K562 (cell line): Measurements from ENCODE around the gene TBC1D17. TPM values are rescaled to one million over a fixed set of nuclear protein-coding genes. Genes with fewer than 3 reads are reported as not detected.

Source experiments
- ADNP ChIP-seq: fragments of 200-800 bp; sonication (Bioruptor generic); IDR thresholded peaks from 2 replicates; pipeline ENCODE4 v1.6.1; 2016; ENCODE audit warnings: missing genetic modification characterization, missing compliant biosample characterization
- CEBPB ChIP-seq: fragments of 450-650 bp; IDR thresholded peaks from 2 replicates; pipeline ENCODE4 v1.6.1; 2016; ENCODE audit warnings: missing genetic modification characterization, missing compliant biosample characterization
- ELF1 ChIP-seq: fragments of 200-800 bp; sonication (Bioruptor generic); IDR thresholded peaks from 2 replicates; pipeline ENCODE4 v1.6.1; 2016; ENCODE audit warnings: missing genetic modification characterization, missing compliant biosample characterization
- GABPA ChIP-seq: fragments of 200-800 bp; sonication (Bioruptor generic); conservative IDR thresholded peaks from 2 replicates; pipeline ENCODE4 v1.6.1; 2016; ENCODE audit warnings: low read depth, missing genetic modification characterization, missing compliant biosample characterization
- GATAD2A ChIP-seq: fragments of 450-650 bp; IDR thresholded peaks from 2 replicates; pipeline ENCODE4 v1.6.1; 2017
- HDAC2 ChIP-seq: fragments of 450-650 bp; IDR thresholded peaks from 2 replicates; pipeline ENCODE4 v1.6.1; 2016; ENCODE audit warnings: mild to moderate bottlenecking
- HLTF ChIP-seq: fragments of 450-650 bp; IDR thresholded peaks from 2 replicates; pipeline ENCODE4 v1.6.1; 2016
- KAT2B ChIP-seq: IDR thresholded peaks from one replicate; pipeline ENCODE4 v1.6.1; 2012; ENCODE audit warnings: low read depth, mild to moderate bottlenecking, control low read depth, inconsistent platforms, low read length, moderate library complexity
- KLF10 ChIP-seq: fragments of 250-450 bp; sonication (Bioruptor Pico); IDR thresholded peaks from 2 replicates; pipeline ENCODE4 v1.6.1; 2021; ENCODE audit warnings: matching md5 sums
- NR2C2 ChIP-seq, 2 experiments: fragments of 200-800 bp in 1 of 2; sonication (Bioruptor generic) in 1 of 2; sonication (generic) in 1 of 2; formaldehyde crosslinking in 1 of 2; IDR thresholded peaks; 2 replicates each; pipeline versions ENCODE4 v1.6.1 to v1.8.0; 2016 to 2022; ENCODE audit warnings: mild to moderate bottlenecking in 1 of 2, missing compliant biosample characterization in 1 of 2, missing genetic modification characterization in 1 of 2, missing genetic modification reagents in 1 of 2
- RBM14 ChIP-seq: fragments of 200-400 bp; formaldehyde crosslinking; IDR thresholded peaks from 2 replicates; pipeline ENCODE4 v1.6.1; 2018; ENCODE audit warnings: low read depth, mild to moderate bottlenecking, low read length, moderate library complexity, borderline replicate concordance; ENCODE audit not compliant: insufficient read depth
- STAG1 ChIP-seq: sonication (generic); formaldehyde crosslinking; IDR thresholded peaks from 2 replicates; pipeline ENCODE4 v1.5.0; 2020; ENCODE audit warnings: missing genetic modification reagents, borderline replicate concordance
- TCF7L2 ChIP-seq: fragments of 150-350 bp; IDR thresholded peaks from 2 replicates; pipeline ENCODE4 v1.6.1; 2016; ENCODE audit warnings: low read depth, mild to moderate bottlenecking, low read length, moderate library complexity
- ZNF384 ChIP-seq: IDR thresholded peaks from 2 replicates; pipeline ENCODE4 v1.6.1; 2012; ENCODE audit warnings: low read depth, low read length, improper control_type of control experiment
- ZNF586 ChIP-seq: fragments of 450-650 bp; formaldehyde crosslinking; conservative IDR thresholded peaks from 2 replicates; pipeline ENCODE4 v1.4.0; 2020; ENCODE audit warnings: mild to moderate bottlenecking, moderate library complexity
- ZNF785 ChIP-seq: fragments of 250-450 bp; sonication (Bioruptor Pico); IDR thresholded peaks from 2 replicates; pipeline ENCODE4 v1.4.0; 2020; ENCODE audit warnings: mild to moderate bottlenecking
- polyA plus RNA-seq, 8 experiments: library from polyadenylated mRNA; depleted of rRNA in 4 of 8; stranded (reverse) in 5 of 8; unstranded in 3 of 8; fragments of >200 nt; fragmentation: Nextera tagmentation in 2 of 8; fragmentation: Illumina TruSeq in 1 of 8; extraction: Ambion mirVana in 2 of 8; extraction: Trizol in 1 of 8; gene quantifications; 2 replicates each; pipeline versions ENCODE4 v1.2.1 to v1.2.3, GENCODE V29; 2011 to 2014; ENCODE audit warnings: inconsistent platforms in 1 of 8, missing spikeins in 1 of 8
- total RNA-seq, 7 experiments: library from RNA; depleted of rRNA in 6 of 7; stranded (reverse); fragments of >200 nt in 6 of 7; fragmentation: Illumina TruSeq in 2 of 7; extraction: Trizol in 2 of 7; gene quantifications; 2 replicates each; pipeline versions ENCODE4 v1.2.1 to v1.2.3, GENCODE V29; 2011 to 2021; ENCODE audit warnings: low replicate concordance in 1 of 7
- TF ChIP-seq, protein P1 (sequence below), 2 experiments: fragments of 150-350 bp in 1 of 2; IDR thresholded peaks; 2 replicates each; pipeline ENCODE4 v1.6.1; 2012 to 2016; ENCODE audit warnings: low read depth in 2 of 2, low read length in 2 of 2, mild to moderate bottlenecking in 1 of 2, moderate library complexity in 1 of 2
- TF ChIP-seq, protein P2 (sequence below): fragments of 200-800 bp; sonication (Bioruptor generic); IDR thresholded peaks from 2 replicates; pipeline ENCODE4 v1.6.1; 2017; ENCODE audit warnings: missing genetic modification characterization, missing compliant biosample characterization
- TF ChIP-seq, protein P3 (sequence below): sonication (generic); formaldehyde crosslinking; IDR thresholded peaks from 2 replicates; pipeline ENCODE4 v1.8.0; 2023; ENCODE audit warnings: mild to moderate bottlenecking, missing genetic modification reagents
- TF ChIP-seq, protein P4 (sequence below): conservative IDR thresholded peaks from 2 replicates; pipeline ENCODE4 v1.6.1; 2011; ENCODE audit warnings: low read depth, mild to moderate bottlenecking, low read length; ENCODE audit not compliant: control insufficient read depth

TBC1D17 gene
- total and polyA plus RNA-seq, 9 of the 15 experiments (the other 6 are each of a cell fraction or from before 2014, with no cell fraction given): 0.42 to 16.0 (median 3.8) TPM

DNA sequence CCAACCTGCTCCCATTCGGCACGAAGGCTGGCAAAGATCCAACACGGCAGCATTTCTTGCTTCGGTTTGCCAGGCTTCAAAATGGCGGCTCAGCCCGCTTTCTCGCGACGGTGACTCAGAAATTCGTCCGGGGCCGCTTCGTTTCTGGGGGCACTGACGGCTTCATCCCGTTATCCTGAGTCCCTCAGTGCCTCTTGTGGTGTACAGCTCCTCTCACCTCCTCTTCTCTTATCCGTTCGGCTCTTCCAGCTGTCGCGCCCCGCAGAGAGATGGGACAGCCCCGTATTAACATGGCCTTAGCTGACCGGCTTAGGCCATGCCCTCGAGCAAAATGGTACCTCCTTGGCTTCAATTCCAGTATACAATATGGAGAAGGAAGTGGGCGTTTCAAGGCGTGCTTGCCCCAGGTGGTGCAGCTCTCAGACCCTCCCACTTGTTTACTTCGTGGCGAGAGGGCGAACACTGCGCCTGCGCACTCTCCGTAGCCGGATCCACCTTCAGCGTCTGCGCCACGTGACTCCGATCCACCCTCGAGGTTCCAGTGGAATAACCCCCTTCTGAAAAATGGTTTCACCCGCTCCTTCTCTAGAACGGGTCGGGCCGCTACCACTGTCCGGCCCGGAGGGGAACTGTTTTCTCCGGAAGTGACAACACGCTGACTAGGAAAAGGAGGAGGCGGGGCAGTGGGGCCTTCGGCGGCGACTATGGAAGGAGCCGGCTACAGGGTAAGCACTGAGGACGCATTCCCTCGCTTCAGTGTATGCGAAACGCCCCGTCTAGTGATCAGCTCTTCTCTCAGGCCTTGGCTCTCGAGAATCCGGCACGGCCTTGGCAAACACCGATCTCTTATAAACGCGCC is at the start of gene TBC1D17, which contains the start of gene AKT1S1 (continued):
- TF ChIP-seq STAG1: no peak
- no peak for TF ChIP-seq CEBPB (tag)
- TF ChIP-seq ZNF586: 0 out of 2 replicates have a peak, but pooled peaks have one; percentile 70
- peak; percentile 99 for TF ChIP-seq TCF7L2
- TF ChIP-seq, protein P1, sequence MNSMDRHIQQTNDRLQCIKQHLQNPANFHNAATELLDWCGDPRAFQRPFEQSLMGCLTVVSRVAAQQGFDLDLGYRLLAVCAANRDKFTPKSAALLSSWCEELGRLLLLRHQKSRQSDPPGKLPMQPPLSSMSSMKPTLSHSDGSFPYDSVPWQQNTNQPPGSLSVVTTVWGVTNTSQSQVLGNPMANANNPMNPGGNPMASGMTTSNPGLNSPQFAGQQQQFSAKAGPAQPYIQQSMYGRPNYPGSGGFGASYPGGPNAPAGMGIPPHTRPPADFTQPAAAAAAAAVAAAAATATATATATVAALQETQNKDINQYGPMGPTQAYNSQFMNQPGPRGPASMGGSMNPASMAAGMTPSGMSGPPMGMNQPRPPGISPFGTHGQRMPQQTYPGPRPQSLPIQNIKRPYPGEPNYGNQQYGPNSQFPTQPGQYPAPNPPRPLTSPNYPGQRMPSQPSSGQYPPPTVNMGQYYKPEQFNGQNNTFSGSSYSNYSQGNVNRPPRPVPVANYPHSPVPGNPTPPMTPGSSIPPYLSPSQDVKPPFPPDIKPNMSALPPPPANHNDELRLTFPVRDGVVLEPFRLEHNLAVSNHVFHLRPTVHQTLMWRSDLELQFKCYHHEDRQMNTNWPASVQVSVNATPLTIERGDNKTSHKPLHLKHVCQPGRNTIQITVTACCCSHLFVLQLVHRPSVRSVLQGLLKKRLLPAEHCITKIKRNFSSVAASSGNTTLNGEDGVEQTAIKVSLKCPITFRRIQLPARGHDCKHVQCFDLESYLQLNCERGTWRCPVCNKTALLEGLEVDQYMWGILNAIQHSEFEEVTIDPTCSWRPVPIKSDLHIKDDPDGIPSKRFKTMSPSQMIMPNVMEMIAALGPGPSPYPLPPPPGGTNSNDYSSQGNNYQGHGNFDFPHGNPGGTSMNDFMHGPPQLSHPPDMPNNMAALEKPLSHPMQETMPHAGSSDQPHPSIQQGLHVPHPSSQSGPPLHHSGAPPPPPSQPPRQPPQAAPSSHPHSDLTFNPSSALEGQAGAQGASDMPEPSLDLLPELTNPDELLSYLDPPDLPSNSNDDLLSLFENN (IDR thresholded peaks at IDR 0.05; ENCODE audit: low read depth in 2 of 2, low read length in 2 of 2): no peak
- TF ChIP-seq HLTF: no peak
- TF ChIP-seq HDAC2: peak; percentile 17; the same call in 1 of the 2 replicates
- TF ChIP-seq, protein P2, sequence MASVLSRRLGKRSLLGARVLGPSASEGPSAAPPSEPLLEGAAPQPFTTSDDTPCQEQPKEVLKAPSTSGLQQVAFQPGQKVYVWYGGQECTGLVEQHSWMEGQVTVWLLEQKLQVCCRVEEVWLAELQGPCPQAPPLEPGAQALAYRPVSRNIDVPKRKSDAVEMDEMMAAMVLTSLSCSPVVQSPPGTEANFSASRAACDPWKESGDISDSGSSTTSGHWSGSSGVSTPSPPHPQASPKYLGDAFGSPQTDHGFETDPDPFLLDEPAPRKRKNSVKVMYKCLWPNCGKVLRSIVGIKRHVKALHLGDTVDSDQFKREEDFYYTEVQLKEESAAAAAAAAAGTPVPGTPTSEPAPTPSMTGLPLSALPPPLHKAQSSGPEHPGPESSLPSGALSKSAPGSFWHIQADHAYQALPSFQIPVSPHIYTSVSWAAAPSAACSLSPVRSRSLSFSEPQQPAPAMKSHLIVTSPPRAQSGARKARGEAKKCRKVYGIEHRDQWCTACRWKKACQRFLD (CRISPR knock-in tag): no peak
- no peak for TF ChIP-seq NR2C2 (CRISPR knock-in tag; IDR thresholded peaks at IDR 0.05)
- peak; percentile 95 for TF ChIP-seq NR2C2 (tag; IDR thresholded peaks at IDR 0.05)
- TF ChIP-seq, protein P3, sequence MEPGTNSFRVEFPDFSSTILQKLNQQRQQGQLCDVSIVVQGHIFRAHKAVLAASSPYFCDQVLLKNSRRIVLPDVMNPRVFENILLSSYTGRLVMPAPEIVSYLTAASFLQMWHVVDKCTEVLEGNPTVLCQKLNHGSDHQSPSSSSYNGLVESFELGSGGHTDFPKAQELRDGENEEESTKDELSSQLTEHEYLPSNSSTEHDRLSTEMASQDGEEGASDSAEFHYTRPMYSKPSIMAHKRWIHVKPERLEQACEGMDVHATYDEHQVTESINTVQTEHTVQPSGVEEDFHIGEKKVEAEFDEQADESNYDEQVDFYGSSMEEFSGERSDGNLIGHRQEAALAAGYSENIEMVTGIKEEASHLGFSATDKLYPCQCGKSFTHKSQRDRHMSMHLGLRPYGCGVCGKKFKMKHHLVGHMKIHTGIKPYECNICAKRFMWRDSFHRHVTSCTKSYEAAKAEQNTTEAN (CRISPR knock-in tag): peak; percentile 74; the same call in 1 of the 2 replicates
- TF ChIP-seq GATAD2A: no peak
- TF ChIP-seq ADNP (tag): no peak
- TF ChIP-seq, protein P4, sequence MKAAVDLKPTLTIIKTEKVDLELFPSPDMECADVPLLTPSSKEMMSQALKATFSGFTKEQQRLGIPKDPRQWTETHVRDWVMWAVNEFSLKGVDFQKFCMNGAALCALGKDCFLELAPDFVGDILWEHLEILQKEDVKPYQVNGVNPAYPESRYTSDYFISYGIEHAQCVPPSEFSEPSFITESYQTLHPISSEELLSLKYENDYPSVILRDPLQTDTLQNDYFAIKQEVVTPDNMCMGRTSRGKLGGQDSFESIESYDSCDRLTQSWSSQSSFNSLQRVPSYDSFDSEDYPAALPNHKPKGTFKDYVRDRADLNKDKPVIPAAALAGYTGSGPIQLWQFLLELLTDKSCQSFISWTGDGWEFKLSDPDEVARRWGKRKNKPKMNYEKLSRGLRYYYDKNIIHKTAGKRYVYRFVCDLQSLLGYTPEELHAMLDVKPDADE: 0 out of 2 replicates have a peak, but pooled peaks have one; percentile 3
- TF ChIP-seq ELF1 (tag): peak; percentile 92
- TF ChIP-seq KLF10 (CRISPR knock-in tag): no peak
- peak; percentile 97 for TF ChIP-seq GABPA (tag)
- peak; percentile 9; the same call in 1 of the 2 replicates for TF ChIP-seq ZNF384
- no peak for TF ChIP-seq ZNF785
- TF ChIP-seq RBM14: no peak
- TF ChIP-seq KAT2B: no peak
